Measurements from ENCODE around the gene APLP2. TPM values are rescaled to one million over a fixed set of nuclear protein-coding genes. Genes with fewer than 3 reads are reported as not detected.

Gene APLP2
- polyA plus RNA-seq, 1 donor from 2014 or later: 226 TPM

DNA sequence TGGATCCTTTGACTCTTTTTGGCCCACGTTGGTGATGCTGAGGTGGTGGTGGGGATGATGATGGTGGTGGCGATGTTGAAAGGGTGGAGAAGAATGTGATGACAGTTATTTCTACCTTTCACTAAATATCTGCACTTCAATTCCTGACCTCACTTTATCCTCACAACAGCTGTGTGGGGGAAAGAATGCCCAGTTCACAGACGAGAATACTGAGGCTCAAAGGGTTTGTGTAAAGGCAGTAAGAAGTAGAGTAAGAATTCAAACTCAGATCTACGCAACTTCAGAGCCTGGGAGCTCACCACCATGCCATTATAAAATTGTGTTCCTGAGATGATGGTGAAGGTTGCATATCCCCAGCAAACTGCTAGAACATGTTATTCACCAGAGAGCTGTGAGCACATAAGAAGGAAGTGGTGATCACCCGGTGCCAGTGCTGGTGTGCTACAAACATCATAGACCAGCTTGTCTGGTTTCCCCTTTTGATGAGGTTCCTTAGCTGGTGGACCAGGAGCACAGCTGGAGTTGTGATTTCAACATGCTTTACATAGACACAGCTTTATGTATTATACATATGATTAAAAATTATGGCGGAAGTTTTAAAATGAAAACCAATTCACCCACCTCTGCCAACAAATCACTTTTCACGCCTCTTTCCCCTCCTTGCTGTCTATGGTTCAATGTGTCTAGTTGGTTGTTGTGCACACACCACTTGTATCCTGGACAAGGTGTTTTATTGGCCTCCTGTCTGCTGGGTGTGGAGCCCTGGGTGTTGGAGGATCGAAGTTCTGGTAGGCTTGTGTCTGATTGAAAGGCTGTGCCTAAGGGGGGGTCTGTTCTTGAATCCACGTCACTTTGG is 96.1 kb downstream of the APLP2 start:
- Histone ChIP-seq H3K27ac (ENCODE audit: low read length) (no peak overlapping the region), H3K9me2 (ENCODE audit: insufficient read depth, low read length) (no peaks in the 10 kb centered on the region), H3K4me3 (ENCODE audit: low read length) (no peak overlapping the region), H3F3A (ENCODE audit: insufficient read depth, low read length, poor library complexity, severe bottlenecking) (no peaks in the 10 kb centered on the region), H3K9ac (ENCODE audit: low read length) (no peak overlapping the region), H3K9me3 (ENCODE audit: low read length) (no peaks in the 10 kb centered on the region), H3K79me2 (replicated peaks; ENCODE audit: insufficient read depth, low read length) (no peaks in the 10 kb centered on the region), H2AFZ (ENCODE audit: low read depth, low read length) (no peak overlapping the region), H4K20me1 (ENCODE audit: insufficient read depth) (no peaks in the 10 kb centered on the region), H3K36me3 (ENCODE audit: insufficient read depth, low read length) (no peaks in the 10 kb centered on the region), H3K4me2 (ENCODE audit: low read length) (no peak overlapping the region), H3K27me3 (ENCODE audit: insufficient read depth, low read depth, low read length) (peaks cover 19% of the 10 kb centered on the region)
- TF ChIP-seq POLR2AphosphoS5 (IDR thresholded peaks at IDR 0.05) (no peak), EP300 (conservative IDR thresholded peaks at IDR 0.05; ENCODE audit: poor library complexity, severe bottlenecking) (no peak), RAD21 (conservative IDR thresholded peaks at IDR 0.05) (no peak), SMC3 (conservative IDR thresholded peaks at IDR 0.05; ENCODE audit: poor library complexity) (no peak), MXI1 (conservative IDR thresholded peaks at IDR 0.05; ENCODE audit: poor library complexity, severe bottlenecking) (no peak), TAF1 (IDR thresholded peaks at IDR 0.05; ENCODE audit: low read depth) (no peak), EZH2 (IDR thresholded peaks at IDR 0.05; ENCODE audit: borderline replicate concordance, insufficient read depth, low read length, poor library complexity, severe bottlenecking) (no peak)
- TF ChIP-seq, protein P1, sequence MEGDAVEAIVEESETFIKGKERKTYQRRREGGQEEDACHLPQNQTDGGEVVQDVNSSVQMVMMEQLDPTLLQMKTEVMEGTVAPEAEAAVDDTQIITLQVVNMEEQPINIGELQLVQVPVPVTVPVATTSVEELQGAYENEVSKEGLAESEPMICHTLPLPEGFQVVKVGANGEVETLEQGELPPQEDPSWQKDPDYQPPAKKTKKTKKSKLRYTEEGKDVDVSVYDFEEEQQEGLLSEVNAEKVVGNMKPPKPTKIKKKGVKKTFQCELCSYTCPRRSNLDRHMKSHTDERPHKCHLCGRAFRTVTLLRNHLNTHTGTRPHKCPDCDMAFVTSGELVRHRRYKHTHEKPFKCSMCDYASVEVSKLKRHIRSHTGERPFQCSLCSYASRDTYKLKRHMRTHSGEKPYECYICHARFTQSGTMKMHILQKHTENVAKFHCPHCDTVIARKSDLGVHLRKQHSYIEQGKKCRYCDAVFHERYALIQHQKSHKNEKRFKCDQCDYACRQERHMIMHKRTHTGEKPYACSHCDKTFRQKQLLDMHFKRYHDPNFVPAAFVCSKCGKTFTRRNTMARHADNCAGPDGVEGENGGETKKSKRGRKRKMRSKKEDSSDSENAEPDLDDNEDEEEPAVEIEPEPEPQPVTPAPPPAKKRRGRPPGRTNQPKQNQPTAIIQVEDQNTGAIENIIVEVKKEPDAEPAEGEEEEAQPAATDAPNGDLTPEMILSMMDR (IDR thresholded peaks at IDR 0.05; ENCODE audit: poor library complexity, severe bottlenecking): no peak

DNA sequence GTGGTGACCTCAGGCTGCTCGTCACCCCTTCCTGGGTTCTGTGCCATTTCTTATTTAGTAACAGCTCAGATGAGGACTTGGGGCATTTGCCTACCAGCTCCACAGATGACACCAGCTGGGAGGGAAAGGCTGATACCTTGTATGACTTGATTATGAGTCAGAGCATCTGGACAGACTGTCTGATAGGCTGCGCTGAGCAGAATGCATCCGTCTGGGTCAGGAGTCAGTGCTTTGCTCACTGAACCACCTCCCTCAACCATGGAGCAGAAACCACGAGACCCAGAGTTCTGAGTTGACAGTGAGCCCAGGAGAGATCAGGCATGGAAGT is 96.7 kb downstream of the APLP2 start:
- Histone ChIP-seq H2AFZ (ENCODE audit: low read depth, low read length) (no peak overlapping the region), H3K9me2 (ENCODE audit: insufficient read depth, low read length) (no peaks in the 10 kb centered on the region), H3K27ac (ENCODE audit: low read length) (no peak overlapping the region), H3K4me2 (ENCODE audit: low read length) (no peak overlapping the region), H3F3A (ENCODE audit: insufficient read depth, low read length, poor library complexity, severe bottlenecking) (no peaks in the 10 kb centered on the region), H4K20me1 (ENCODE audit: insufficient read depth) (no peaks in the 10 kb centered on the region), H3K9me3 (ENCODE audit: low read length) (no peaks in the 10 kb centered on the region), H3K4me3 (ENCODE audit: low read length) (no peak overlapping the region), H3K36me3 (ENCODE audit: insufficient read depth, low read length) (no peaks in the 10 kb centered on the region), H3K9ac (ENCODE audit: low read length) (no peak overlapping the region), H3K27me3 (ENCODE audit: insufficient read depth, low read depth, low read length) (peaks cover 14% of the 10 kb centered on the region), H3K79me2 (replicated peaks; ENCODE audit: insufficient read depth, low read length) (no peaks in the 10 kb centered on the region)
- TF ChIP-seq POLR2AphosphoS5 (IDR thresholded peaks at IDR 0.05) (no peak), EZH2 (IDR thresholded peaks at IDR 0.05; ENCODE audit: borderline replicate concordance, insufficient read depth, low read length, poor library complexity, severe bottlenecking) (no peak), EP300 (conservative IDR thresholded peaks at IDR 0.05; ENCODE audit: poor library complexity, severe bottlenecking) (no peak), TAF1 (IDR thresholded peaks at IDR 0.05; ENCODE audit: low read depth) (no peak), RAD21 (conservative IDR thresholded peaks at IDR 0.05) (no peak), SMC3 (conservative IDR thresholded peaks at IDR 0.05; ENCODE audit: poor library complexity) (no peak), MXI1 (conservative IDR thresholded peaks at IDR 0.05; ENCODE audit: poor library complexity, severe bottlenecking) (no peak)
- TF ChIP-seq, protein P2, sequence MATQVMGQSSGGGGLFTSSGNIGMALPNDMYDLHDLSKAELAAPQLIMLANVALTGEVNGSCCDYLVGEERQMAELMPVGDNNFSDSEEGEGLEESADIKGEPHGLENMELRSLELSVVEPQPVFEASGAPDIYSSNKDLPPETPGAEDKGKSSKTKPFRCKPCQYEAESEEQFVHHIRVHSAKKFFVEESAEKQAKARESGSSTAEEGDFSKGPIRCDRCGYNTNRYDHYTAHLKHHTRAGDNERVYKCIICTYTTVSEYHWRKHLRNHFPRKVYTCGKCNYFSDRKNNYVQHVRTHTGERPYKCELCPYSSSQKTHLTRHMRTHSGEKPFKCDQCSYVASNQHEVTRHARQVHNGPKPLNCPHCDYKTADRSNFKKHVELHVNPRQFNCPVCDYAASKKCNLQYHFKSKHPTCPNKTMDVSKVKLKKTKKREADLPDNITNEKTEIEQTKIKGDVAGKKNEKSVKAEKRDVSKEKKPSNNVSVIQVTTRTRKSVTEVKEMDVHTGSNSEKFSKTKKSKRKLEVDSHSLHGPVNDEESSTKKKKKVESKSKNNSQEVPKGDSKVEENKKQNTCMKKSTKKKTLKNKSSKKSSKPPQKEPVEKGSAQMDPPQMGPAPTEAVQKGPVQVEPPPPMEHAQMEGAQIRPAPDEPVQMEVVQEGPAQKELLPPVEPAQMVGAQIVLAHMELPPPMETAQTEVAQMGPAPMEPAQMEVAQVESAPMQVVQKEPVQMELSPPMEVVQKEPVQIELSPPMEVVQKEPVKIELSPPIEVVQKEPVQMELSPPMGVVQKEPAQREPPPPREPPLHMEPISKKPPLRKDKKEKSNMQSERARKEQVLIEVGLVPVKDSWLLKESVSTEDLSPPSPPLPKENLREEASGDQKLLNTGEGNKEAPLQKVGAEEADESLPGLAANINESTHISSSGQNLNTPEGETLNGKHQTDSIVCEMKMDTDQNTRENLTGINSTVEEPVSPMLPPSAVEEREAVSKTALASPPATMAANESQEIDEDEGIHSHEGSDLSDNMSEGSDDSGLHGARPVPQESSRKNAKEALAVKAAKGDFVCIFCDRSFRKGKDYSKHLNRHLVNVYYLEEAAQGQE (IDR thresholded peaks at IDR 0.05; ENCODE audit: borderline replicate concordance): no peak
- TF ChIP-seq, protein P1 (IDR thresholded peaks at IDR 0.05; ENCODE audit: poor library complexity, severe bottlenecking): no peak

All from neural cell (in vitro differentiated cells).